Astrocyte of the spinal cord (primary cell): ENCODE measurements around the gene HOXB13.

Experiments
- DNase-seq: peaks from one replicate; pipeline ENCODE4 v3.0.0; 2011; ENCODE audit warnings: low read depth, low spot score
- H3K4me3 ChIP-seq: 2 replicates; pipeline ENCODE4 v1.5.1; 2011; ENCODE audit warnings: low read depth, mild to moderate bottlenecking, low read length, moderate library complexity
- CTCF ChIP-seq: IDR thresholded peaks from 2 replicates; pipeline ENCODE4 v1.5.1; 2012; ENCODE audit warnings: low read depth, mild to moderate bottlenecking, low read length, inconsistent platforms
- in situ Hi-C: cut with HindIII; loops from 2 replicates; pipeline ENCODE4 v1.10.0; 2017; ENCODE audit warnings: low sequenced_read_pairs

HOXB13 gene

GRCh38 chr17:48738803-48739526 is 10.4 kb upstream of the HOXB13 start:
- DNase-seq: no peak
- no peak for TF ChIP-seq CTCF
- in situ Hi-C loops: no loop called here
- H3K4me3 ChIP-seq: no peak overlapping the region

GRCh38 chr17:48738424-48738802 is 9.9 kb upstream of the HOXB13 start:
- no peak overlapping the region for H3K4me3 ChIP-seq
- in situ Hi-C loops: no loop called here
- TF ChIP-seq CTCF: no peak
- no peak for DNase-seq

- no peak overlapping the region for H3K4me3 ChIP-seq
- DNase-seq: no peak
- TF ChIP-seq CTCF: no peak
- in situ Hi-C loops: no loop called here
Observed at GRCh38 chr17:48737330-48738043, 8.9 kb upstream of the HOXB13 start.

GRCh38 chr17:48735062-48735351 is 6.5 kb upstream of the HOXB13 start:
- no peak for DNase-seq
- H3K4me3 ChIP-seq: no peak overlapping the region
- in situ Hi-C loops: no loop called here
- TF ChIP-seq CTCF: no peak

- in situ Hi-C loops: no loop called here
- no peak for TF ChIP-seq CTCF
- DNase-seq: no peak
Observed at GRCh38 chr17:48734333-48735061, 5.9 kb upstream of the HOXB13 start.

GRCh38 chr17:48733632-48734328 is 5.2 kb upstream of the HOXB13 start:
- in situ Hi-C loops: no loop called here
- H3K4me3 ChIP-seq: no peak overlapping the region
- no peak for TF ChIP-seq CTCF
- DNase-seq: no peak

More at GRCh38 chr17:48734333-48735061, 5.9 kb upstream of the HOXB13 start:
- H3K4me3 ChIP-seq: no peak overlapping the region
